Stimulated activated CD8-positive, alpha-beta memory T cell treated with anti-CD3 and anti-CD28 coated beads, Interleukin-2, amount 100 ng/mL, for 48 hours (primary cell): ENCODE data around the gene DAZAP1.
"Not testable (repeated sequence)": the region's sequence is repeated elsewhere in the genome, so short reads cannot be mapped to it uniquely, and the experiment has no call there.

Source experiments
- DNase-seq, 2 donors: peaks; one replicate each; pipeline ENCODE4 v3.0.0-alpha.2; 2020; ENCODE audit warnings: low read depth in 2 of 2

The DAZAP1 gene

GRCh38 chr19:1472231-1473084, 65.1 kb downstream of the DAZAP1 start:
- DNase-seq = no peak

GRCh38 chr19:1473085-1473851, 65.9 kb downstream of the DAZAP1 start:
- no peak for DNase-seq

DNA sequence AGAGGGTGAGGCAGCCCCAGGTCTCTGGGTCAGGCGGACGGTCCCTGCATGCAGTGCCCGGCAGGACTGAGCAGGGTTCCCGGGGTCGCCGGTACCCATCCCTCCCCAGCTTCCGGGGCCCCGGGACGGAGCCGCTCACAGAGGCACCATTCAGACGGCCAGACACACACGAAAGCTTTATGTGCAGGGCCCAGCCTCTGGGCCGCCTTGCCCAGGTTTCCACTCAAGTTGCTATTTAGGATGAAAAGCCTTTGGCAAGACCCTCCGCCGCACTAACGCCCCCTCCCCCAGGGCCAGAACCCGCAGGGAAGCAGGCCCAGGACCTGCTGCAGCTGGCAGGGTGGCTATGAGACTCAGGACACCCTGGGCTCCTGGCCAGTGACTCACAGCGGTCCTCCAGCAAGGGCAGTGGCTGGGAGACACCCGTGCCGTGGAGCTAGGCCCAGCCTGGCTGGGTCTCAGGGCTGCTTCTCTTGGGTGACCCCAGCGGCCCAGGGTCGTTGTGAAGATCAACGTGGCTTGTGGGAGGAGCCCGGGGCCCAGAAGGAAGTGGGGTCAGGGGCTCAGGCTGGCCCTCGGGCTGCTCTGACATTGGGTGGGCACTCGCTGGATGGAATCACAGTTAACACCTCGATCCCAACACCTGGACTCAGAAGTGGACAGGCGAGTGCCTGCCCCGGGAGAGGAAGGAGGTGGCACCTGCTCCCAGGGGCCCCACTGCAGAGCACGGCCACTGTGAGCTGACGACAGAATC, 66.8 kb downstream of the DAZAP1 start:
- no peak for DNase-seq

DNA sequence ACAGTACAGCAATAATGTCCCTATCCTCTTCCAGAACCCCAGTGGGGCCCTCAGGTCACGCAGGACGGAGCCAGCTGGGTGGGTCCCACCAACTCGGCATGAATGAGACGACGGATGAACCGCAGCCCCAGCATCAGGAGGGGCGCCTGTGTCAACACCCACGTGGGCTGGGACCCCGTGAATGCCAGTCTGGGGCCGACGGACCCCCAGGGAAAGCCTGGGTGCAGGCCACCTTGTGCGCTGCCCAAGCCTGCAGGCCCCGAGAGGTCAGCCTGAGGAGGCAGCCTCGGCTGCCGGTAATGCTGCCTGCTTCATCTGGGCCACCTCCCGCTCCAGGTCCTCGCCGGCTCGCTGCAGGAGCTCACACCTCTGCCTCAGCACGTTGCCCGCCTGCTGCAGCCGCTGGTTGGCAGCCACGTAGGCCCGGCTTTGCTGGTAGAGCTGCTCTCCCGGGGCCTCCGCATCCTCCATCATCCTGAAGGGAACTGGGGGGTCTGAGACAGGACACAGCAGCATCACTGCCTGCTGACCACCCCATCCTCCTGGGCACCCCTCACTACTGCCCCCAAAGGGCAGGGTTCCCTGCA, 67.5 kb downstream of the DAZAP1 start:
- DNase-seq = no peak

GRCh38 chr19:1475751-1476437, 68.5 kb downstream of the DAZAP1 start:
- DNase-seq = no peak

DNA sequence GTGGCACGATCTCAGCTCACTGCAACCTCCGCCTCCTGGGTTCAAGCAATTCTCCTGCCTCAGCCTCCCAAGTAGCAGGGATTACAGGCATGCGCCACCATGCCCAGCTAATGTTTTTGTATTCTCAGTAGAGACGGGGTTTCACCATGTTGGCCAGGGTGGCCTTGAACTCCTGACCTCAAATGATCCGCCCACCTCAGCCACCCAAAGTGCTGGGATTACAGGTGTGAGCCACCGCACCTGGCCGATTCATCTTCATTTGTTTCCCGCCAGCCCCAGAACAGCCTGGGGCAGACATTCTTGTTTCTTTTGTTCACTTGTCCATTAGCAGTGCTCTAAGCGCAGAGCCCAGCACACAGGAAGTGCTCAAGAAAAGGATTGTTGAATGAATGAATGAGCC, 69.7 kb downstream of the DAZAP1 start:
- DNase-seq = not testable (repeated sequence)

DNA sequence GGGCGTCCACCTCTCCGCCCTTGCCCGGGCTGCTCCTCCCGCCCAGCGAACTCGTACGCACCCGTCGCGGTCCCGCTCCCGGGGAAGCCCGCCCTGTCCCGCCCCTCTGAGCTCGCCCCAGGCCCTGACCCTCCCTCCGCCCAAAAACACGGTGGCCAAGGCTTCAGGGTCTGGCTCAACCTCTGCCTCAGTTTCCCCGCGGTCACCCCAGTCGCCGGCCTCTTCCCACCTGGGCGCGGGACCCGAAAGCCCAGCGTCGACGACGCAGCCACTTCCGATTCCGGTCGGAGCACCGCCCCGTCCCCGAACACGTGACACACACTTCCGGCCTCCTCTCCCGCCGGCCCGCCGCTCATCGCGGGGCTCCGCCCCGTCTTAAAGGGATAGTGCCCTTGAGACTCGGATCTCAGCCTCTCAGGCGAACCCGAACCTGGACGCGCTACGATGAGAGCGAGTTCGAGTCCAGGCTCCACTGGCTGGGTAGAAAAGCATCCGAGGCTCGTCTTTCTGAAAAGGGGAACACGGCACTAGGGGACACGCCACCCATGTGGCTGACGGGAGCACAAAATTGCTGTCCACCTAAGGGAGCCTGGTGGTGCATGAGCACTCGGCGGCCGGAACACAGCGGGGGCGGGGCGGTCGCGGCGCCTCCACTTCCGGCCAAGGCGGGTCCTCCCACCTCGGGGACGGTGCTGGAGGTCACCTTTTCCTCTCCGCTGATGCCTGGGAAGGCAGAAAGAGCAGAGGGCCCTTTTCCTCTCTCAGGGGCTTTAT, 71.7 kb downstream of the DAZAP1 start, which contains the start of gene C19orf25:
Gene C19orf25 (minus strand): TSS at position 282 of the 774 bp plus-strand sequence. CDS start 312 bp downstream, outside the sequence.
- DNase-seq = peak; percentile 88 to 93

- no peak for DNase-seq
These were observed 74.0 kb downstream of the DAZAP1 start for GRCh38 chr19:1481224-1481892.

GRCh38 chr19:1481893-1482360, 74.5 kb downstream of the DAZAP1 start:
- DNase-seq = no peak

DNA sequence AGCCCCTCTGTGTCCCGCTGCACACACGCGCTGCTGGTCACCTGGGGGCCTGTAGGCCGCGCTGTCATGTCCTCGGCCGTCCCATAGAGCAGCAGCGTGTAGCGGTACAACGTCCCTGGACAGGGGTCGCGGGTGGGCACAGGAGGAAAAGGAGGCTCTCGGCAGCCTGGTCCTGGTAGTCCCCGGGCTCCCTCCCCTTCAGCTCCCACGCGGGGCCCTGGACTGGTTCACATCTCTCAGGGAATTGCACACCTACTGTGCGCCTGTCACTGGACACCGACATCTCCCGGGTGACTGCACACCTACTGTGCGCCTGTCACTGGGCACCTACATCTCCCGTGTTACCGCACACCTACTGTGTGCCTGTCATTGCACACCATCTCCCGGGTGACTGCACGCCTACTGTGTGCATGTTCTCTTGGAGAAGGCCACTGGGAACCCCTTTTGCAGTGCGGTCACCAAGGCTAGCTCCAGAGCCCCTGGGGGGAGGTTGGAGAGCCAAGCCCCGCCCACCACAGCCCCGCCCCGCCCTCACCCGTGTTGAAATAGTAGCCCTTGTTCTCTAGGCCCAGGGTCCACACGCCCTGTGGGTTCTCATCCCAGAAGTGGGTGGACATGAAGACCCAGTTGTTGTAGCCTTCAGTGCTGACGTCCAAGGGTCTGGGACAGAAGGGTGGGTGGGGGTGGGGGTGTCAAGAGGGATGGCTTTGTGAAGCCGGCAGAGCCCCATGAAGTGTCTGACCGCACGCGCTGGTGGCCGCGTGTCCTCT, 75.2 kb downstream of the DAZAP1 start:
- no peak for DNase-seq

DNA sequence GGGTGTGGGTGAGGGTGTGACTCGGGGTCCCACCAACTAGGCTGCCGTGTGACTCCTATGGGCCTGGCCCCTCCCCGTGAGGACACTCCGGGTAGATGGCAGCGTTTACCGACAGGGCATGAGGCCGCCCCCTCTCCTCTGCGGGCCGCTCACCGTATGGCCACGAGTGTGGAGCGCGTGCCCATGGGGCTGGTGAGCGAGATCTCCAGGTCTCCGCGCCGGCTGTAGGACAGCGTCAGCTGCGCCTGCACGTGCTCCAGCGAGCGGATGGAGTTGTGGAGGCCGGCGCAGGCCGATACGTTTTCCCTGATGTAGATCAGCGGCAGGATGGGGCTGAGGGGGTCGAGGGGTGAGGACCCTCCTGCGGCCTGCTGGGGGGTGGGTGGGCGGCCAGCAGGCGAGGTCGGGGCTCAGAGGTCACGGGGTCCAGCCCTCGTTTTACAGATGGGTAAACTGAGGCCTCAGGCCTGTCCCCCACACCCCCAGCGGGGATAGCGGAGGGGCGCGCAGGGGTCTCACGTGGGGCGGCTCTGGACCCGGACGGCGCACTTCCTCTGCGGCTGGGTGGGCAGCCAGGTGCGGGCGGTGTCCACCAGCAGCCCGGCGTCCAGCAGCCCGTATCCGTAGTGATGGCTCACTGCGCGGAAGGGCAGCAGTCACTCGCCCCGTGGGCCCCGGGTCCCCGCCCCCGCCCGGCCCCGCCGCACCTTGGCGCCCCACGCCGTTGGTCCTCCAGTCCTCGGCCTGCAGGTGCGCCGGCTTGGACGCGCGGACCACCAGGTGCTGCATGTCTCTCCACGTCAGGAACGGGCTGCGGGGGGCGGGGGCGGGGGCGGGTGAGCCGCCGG, 76.0 kb downstream of the DAZAP1 start:
- no peak for DNase-seq

DNA sequence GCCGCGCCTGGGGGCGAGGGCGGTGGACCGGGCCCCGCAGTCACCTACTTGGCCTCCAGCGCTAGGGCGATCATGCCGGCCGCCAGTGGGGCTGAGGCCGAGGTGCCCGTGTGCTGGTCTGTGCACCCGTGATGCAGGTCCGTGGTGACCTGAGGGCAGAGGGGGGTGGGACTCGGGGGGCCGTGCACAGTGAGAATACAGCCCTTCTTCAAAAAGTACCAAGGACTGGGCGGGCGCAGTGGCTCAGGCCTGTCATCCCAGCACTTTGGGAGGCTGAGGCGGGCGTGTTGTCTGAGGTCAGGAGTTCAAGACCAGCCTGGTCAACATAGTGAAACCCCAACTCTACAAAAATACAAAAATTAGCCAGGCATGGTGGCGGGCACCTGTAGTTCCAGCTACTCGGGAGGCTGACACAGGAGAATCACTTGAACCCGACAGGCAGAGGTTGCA, 76.6 kb downstream of the DAZAP1 start:
- no peak for DNase-seq
